Measurements from ENCODE around the gene LGALS7B. TPM values are rescaled to one million over a fixed set of nuclear protein-coding genes. Genes with fewer than 3 reads are reported as not detected.
"Not testable (repeated sequence)": the region's sequence is repeated elsewhere in the genome, so short reads cannot be mapped to it uniquely, and the experiment has no call there.

LGALS7B gene
- total and polyA plus RNA-seq, 2 donors (not counting 1 experiment from before 2014, with no cell fraction given), result not detected

GRCh38 chr19:38744874-38745273 lies 44.1 kb upstream of the LGALS7B start:
- no peaks in the 10 kb centered on the region for H4K20me1 ChIP-seq (ENCODE audit: control insufficient read depth, insufficient read depth, low read length, poor library complexity, severe bottlenecking)
- ChIA-PET POLR2A (interaction anchor here (0.7 kb wide), 1 partner anchor 296 kb away, joined by 5 read pairs; no protein-coding TSS in a partner anchor), CTCF (no interaction called here)
- no peaks in the 10 kb centered on the region for H3K79me2 ChIP-seq (ENCODE audit: control insufficient read depth, insufficient read depth, low read length)
- H3K4me1 Mint-ChIP-seq, result peaks cover under 1% of the 10 kb centered on the region
- H3K9me3 Mint-ChIP-seq (ENCODE audit: insufficient read depth), result no peaks in the 10 kb centered on the region
- H3K27ac Mint-ChIP-seq, result no peak overlapping the region
- no peak overlapping the region for H3K9ac ChIP-seq (ENCODE audit: low read length)
- ATAC-seq (ENCODE audit: low read depth), result no peak
- H3K27ac ChIP-seq (ENCODE audit: low read length in 2 of 2), result no peak overlapping the region
- DNase-seq, result no peak
- H3K27me3 ChIP-seq (replicated peaks in 1 of 4; ENCODE audit: control extremely low read depth in 1 of 4, control insufficient read depth in 3 of 4, insufficient read depth in 4 of 4, low read length in 3 of 4), result no peaks in the 10 kb centered on the region
- no peaks in the 10 kb centered on the region for H3K27me3 Mint-ChIP-seq
- 85% methylated on average over 5 of the region's 6 CpGs for WGBS (ENCODE audit: insufficient coverage)
- peaks cover 0 to 3% of the 10 kb centered on the region in 2 donors for H3K4me1 ChIP-seq (ENCODE audit: control insufficient read depth in 2 of 2, insufficient read depth in 2 of 2, low read length in 2 of 2)
- no peak overlapping the region for H2AFZ ChIP-seq (ENCODE audit: insufficient read depth, low read depth, low read length, poor library complexity, severe bottlenecking)
- H3K4me2 ChIP-seq (replicated peaks; ENCODE audit: low read depth, low read length, poor library complexity, severe bottlenecking), result no peak overlapping the region
- no peak overlapping the region for H3K4me3 Mint-ChIP-seq
- TF ChIP-seq CTCF (IDR thresholded peaks at IDR 0.05) (no peak), EZH2 (IDR thresholded peaks at IDR 0.05; ENCODE audit: borderline replicate concordance, insufficient read depth, low read depth, low read length, poor library complexity, severe bottlenecking) (no peak)
- no peaks in the 10 kb centered on the region for H3K9me3 ChIP-seq (ENCODE audit: control extremely low read depth in 1 of 3, control insufficient read depth in 2 of 3, insufficient read depth in 1 of 3, low read length in 2 of 3)
- intact Hi-C loops (cut with micrococcal nuclease), result no loop called here
- H3K4me3 ChIP-seq (ENCODE audit: control extremely low read depth in 1 of 5, extremely low read depth in 1 of 5, insufficient read depth in 1 of 5, low read depth in 2 of 5, low read length in 4 of 5), result no peak overlapping the region
- no peaks in the 10 kb centered on the region for H3K36me3 ChIP-seq (replicated peaks in 1 of 2; ENCODE audit: control extremely low read depth in 1 of 2, control insufficient read depth in 1 of 2, extremely low read depth in 1 of 2, insufficient read depth in 2 of 2, low read length in 1 of 2)

GRCh38 chr19:38745316-38745715 lies 43.7 kb upstream of the LGALS7B start:
- Histone ChIP-seq H3K79me2 (ENCODE audit: control insufficient read depth, insufficient read depth, low read length) (no peaks in the 10 kb centered on the region), H3K27me3 (replicated peaks in 1 of 4; ENCODE audit: control extremely low read depth in 1 of 4, control insufficient read depth in 3 of 4, insufficient read depth in 4 of 4, low read length in 3 of 4) (no peaks in the 10 kb centered on the region), H3K36me3 (replicated peaks in 1 of 2; ENCODE audit: control extremely low read depth in 1 of 2, control insufficient read depth in 1 of 2, extremely low read depth in 1 of 2, insufficient read depth in 2 of 2, low read length in 1 of 2) (no peaks in the 10 kb centered on the region), H3K4me1 (ENCODE audit: control insufficient read depth in 2 of 2, insufficient read depth in 2 of 2, low read length in 2 of 2) (no peaks in the 10 kb centered on the region), H4K20me1 (ENCODE audit: control insufficient read depth, insufficient read depth, low read length, poor library complexity, severe bottlenecking) (no peaks in the 10 kb centered on the region), H3K4me3 (ENCODE audit: control extremely low read depth in 1 of 5, extremely low read depth in 1 of 5, insufficient read depth in 1 of 5, low read depth in 2 of 5, low read length in 4 of 5) (no peak overlapping the region), H2AFZ (ENCODE audit: insufficient read depth, low read depth, low read length, poor library complexity, severe bottlenecking) (no peak overlapping the region), H3K9me3 (ENCODE audit: control extremely low read depth in 1 of 3, control insufficient read depth in 2 of 3, insufficient read depth in 1 of 3, low read length in 2 of 3) (no peaks in the 10 kb centered on the region), H3K9ac (ENCODE audit: low read length) (no peak overlapping the region), H3K27ac (ENCODE audit: low read length in 2 of 2) (no peak overlapping the region), H3K4me2 (replicated peaks; ENCODE audit: low read depth, low read length, poor library complexity, severe bottlenecking) (no peak overlapping the region)
- DNase-seq, result no peak
- intact Hi-C loops (cut with micrococcal nuclease), result no loop called here
- Mint-ChIP-seq H3K9me3 (ENCODE audit: insufficient read depth) (no peaks in the 10 kb centered on the region), H3K27me3 (peaks cover 2% of the 10 kb centered on the region), H3K27ac (no peak overlapping the region), H3K4me1 (no peaks in the 10 kb centered on the region), H3K4me3 (no peak overlapping the region)
- ChIA-PET CTCF (no interaction called here), POLR2A (no interaction called here)
- 83% methylated on average over 7 of the region's 7 CpGs for WGBS (ENCODE audit: insufficient coverage)
- TF ChIP-seq EZH2 (IDR thresholded peaks at IDR 0.05; ENCODE audit: borderline replicate concordance, insufficient read depth, low read depth, low read length, poor library complexity, severe bottlenecking) (no peak), CTCF (IDR thresholded peaks at IDR 0.05) (no peak)
- no peak for ATAC-seq (ENCODE audit: low read depth)

GRCh38 chr19:38753783-38754182 lies 35.2 kb upstream of the LGALS7B start:
- H3K4me2 ChIP-seq (replicated peaks; ENCODE audit: low read depth, low read length, poor library complexity, severe bottlenecking); ATAC-seq (ENCODE audit: low read depth); H2AFZ ChIP-seq (ENCODE audit: insufficient read depth, low read depth, low read length, poor library complexity, severe bottlenecking); H3K4me1 ChIP-seq (ENCODE audit: control insufficient read depth in 2 of 2, insufficient read depth in 2 of 2, low read length in 2 of 2); H4K20me1 ChIP-seq (ENCODE audit: control insufficient read depth, insufficient read depth, low read length, poor library complexity, severe bottlenecking); H3K79me2 ChIP-seq (ENCODE audit: control insufficient read depth, insufficient read depth, low read length); H3K9ac ChIP-seq (ENCODE audit: low read length); CTCF ChIA-PET; H3K9me3 Mint-ChIP-seq (ENCODE audit: insufficient read depth); intact Hi-C loops (cut with micrococcal nuclease); H3K27me3 Mint-ChIP-seq; H3K9me3 ChIP-seq (ENCODE audit: control extremely low read depth in 1 of 3, control insufficient read depth in 2 of 3, insufficient read depth in 1 of 3, low read length in 2 of 3); POLR2A ChIA-PET; H3K36me3 ChIP-seq (replicated peaks in 1 of 2; ENCODE audit: control extremely low read depth in 1 of 2, control insufficient read depth in 1 of 2, extremely low read depth in 1 of 2, insufficient read depth in 2 of 2, low read length in 1 of 2); H3K4me3 Mint-ChIP-seq; H3K4me1 Mint-ChIP-seq; H3K27me3 ChIP-seq (replicated peaks in 1 of 4; ENCODE audit: control extremely low read depth in 1 of 4, control insufficient read depth in 3 of 4, insufficient read depth in 4 of 4, low read length in 3 of 4); H3K27ac Mint-ChIP-seq; H3K4me3 ChIP-seq (ENCODE audit: control extremely low read depth in 1 of 5, extremely low read depth in 1 of 5, insufficient read depth in 1 of 5, low read depth in 2 of 5, low read length in 4 of 5); H3K27ac ChIP-seq (ENCODE audit: low read length in 2 of 2); DNase-seq: not testable (repeated sequence)
- WGBS (ENCODE audit: insufficient coverage), result no CpG with 5 or more reads among the region's 3 CpGs

Data from B cell (primary cell).